ENCODE results near the gene CPED1. TPM values are rescaled to one million over a fixed set of nuclear protein-coding genes. Genes with fewer than 3 reads are reported as not detected.

The CPED1 gene
- total RNA-seq, 2 donors from 2014 or later, result 4.0 to 15.9 TPM

GRCh38 chr7:121078701-121079227 lies 90.3 kb downstream of the CPED1 start:
- H3K27ac ChIP-seq, result no peak overlapping the region
- intact Hi-C loops (cut with DNase I), result no loop called here
- no peaks in the 10 kb centered on the region for H3K36me3 ChIP-seq
- no peaks in the 10 kb centered on the region for H3K4me1 ChIP-seq
- no peak overlapping the region for H3K9ac ChIP-seq (ENCODE audit: low read depth in 2 of 2, low read length in 2 of 2)
- no peak for TF ChIP-seq CTCF (IDR thresholded peaks at IDR 0.05)
- H3K27me3 ChIP-seq, result no peaks in the 10 kb centered on the region
- H3K4me3 ChIP-seq, result no peak overlapping the region
- no peaks in the 10 kb centered on the region for H3K9me3 ChIP-seq
- no peak for DNase-seq

GRCh38 chr7:121079425-121080169 lies 91.1 kb downstream of the CPED1 start:
- Histone ChIP-seq H3K27me3 (no peaks in the 10 kb centered on the region), H3K9ac (ENCODE audit: low read depth in 2 of 2, low read length in 2 of 2) (no peak overlapping the region), H3K4me3 (no peak overlapping the region), H3K27ac (no peak overlapping the region), H3K36me3 (no peaks in the 10 kb centered on the region), H3K4me1 (no peaks in the 10 kb centered on the region), H3K9me3 (no peaks in the 10 kb centered on the region)
- no peak for DNase-seq
- intact Hi-C loops (cut with DNase I), result loop anchor here (2.0 to 10.0 kb wide), 2 partner anchors 91 to 275 kb away; partner anchors contain the start of gene CPED1
- TF ChIP-seq CTCF (IDR thresholded peaks at IDR 0.05), result no peak

GRCh38 chr7:121080257-121080912 lies 91.9 kb downstream of the CPED1 start:
- H3K36me3 ChIP-seq, result no peaks in the 10 kb centered on the region
- H3K27ac ChIP-seq, result no peak overlapping the region
- intact Hi-C loops (cut with DNase I), result loop anchor here (2.0 to 10.0 kb wide), 2 partner anchors 92 to 276 kb away; partner anchors contain the start of gene CPED1
- no peak for TF ChIP-seq CTCF (IDR thresholded peaks at IDR 0.05)
- H3K9ac ChIP-seq (ENCODE audit: low read depth in 2 of 2, low read length in 2 of 2), result no peak overlapping the region
- no peaks in the 10 kb centered on the region for H3K9me3 ChIP-seq
- H3K4me1 ChIP-seq, result no peaks in the 10 kb centered on the region
- no peaks in the 10 kb centered on the region for H3K27me3 ChIP-seq
- DNase-seq, result no peak
- no peak overlapping the region for H3K4me3 ChIP-seq

- Histone ChIP-seq H3K4me1 (no peaks in the 10 kb centered on the region), H3K27me3 (no peaks in the 10 kb centered on the region), H3K27ac (no peak overlapping the region), H3K4me3 (no peak overlapping the region), H3K9ac (ENCODE audit: low read depth in 2 of 2, low read length in 2 of 2) (no peak overlapping the region), H3K36me3 (no peaks in the 10 kb centered on the region), H3K9me3 (no peaks in the 10 kb centered on the region)
- DNase-seq, result no peak
- no peak for TF ChIP-seq CTCF (IDR thresholded peaks at IDR 0.05)
- intact Hi-C loops (cut with DNase I), result loop anchor here (2.0 to 10.0 kb wide), 2 partner anchors 92 to 276 kb away; partner anchors contain the start of gene CPED1
Observed at GRCh38 chr7:121080913-121081326, 92.4 kb downstream of the CPED1 start.

- Histone ChIP-seq H3K9ac (ENCODE audit: low read depth in 2 of 2, low read length in 2 of 2) (no peak overlapping the region), H3K9me3 (no peaks in the 10 kb centered on the region), H3K36me3 (no peaks in the 10 kb centered on the region), H3K4me3 (no peak overlapping the region), H3K27ac (no peak overlapping the region), H3K4me1 (no peaks in the 10 kb centered on the region), H3K27me3 (no peaks in the 10 kb centered on the region)
- no peak for DNase-seq
- intact Hi-C loops (cut with DNase I), result loop anchor here (2.0 to 10.0 kb wide), 2 partner anchors 93 to 277 kb away; partner anchors contain the start of gene CPED1
- peak; percentile 68 for TF ChIP-seq CTCF (IDR thresholded peaks at IDR 0.05)
Observed at GRCh38 chr7:121081327-121081936, 92.9 kb downstream of the CPED1 start.

All from colonic mucosa (tissue), 4 donors.